AG04449 (cell line): Measurements from ENCODE around the gene CFAP299.
"Not testable (repeated sequence)": the region's sequence is repeated elsewhere in the genome, so short reads cannot be mapped to it uniquely, and the experiment has no call there.

Experiments used
- CTCF ChIA-PET: fragments of 350-600 bp; formaldehyde crosslinking; extraction: SDS; loops from one replicate; lab custom pipeline; 2021; ENCODE audit warnings: antibody characterized with exemption; lab: Yijun Ruan, JAX
- POLR2A ChIA-PET: fragments of 400-600, 350-600 bp; formaldehyde crosslinking; extraction: SDS; loops from one replicate; lab custom pipeline; 2020; ENCODE audit warnings: antibody characterized with exemption, inconsistent platforms; lab: Yijun Ruan, JAX
- DNase-seq: peaks from one replicate; pipeline ENCODE4 v3.0.0-alpha.2; 2010; ENCODE audit warnings: low read depth, low spot score
- H3K4me3 ChIP-seq: 2 replicates; pipeline ENCODE4 v1.5.1; 2011; ENCODE audit warnings: low read depth, mild to moderate bottlenecking, control low read depth, low read length
- TF ChIP-seq, protein P1 (sequence below): IDR thresholded peaks from one replicate; pipeline ENCODE4 v1.5.1; 2011; ENCODE audit warnings: mild to moderate bottlenecking, moderate library complexity, low read length, control low read depth, inconsistent platforms; ENCODE audit not compliant: insufficient read depth; ENCODE audit errors: missing control alignments

The CFAP299 gene

DNA sequence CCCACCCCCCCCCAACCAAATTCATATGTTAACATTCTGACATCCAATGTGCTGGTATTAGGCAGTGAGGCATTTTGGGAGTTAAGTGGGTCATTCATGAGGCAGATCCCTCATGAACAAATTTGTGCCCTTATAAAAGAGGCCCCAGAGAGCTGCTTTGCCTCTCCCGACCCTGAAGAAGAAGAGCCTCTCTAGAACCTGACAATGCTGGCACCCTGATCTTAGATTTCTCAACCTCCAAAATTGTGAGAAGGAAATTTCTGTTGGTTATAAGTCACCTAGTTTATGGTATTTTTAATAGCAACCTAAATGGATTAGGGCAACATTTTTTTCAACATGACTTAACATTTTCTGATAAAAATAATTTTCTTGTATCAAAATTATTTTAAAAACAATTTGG lies 296.3 kb downstream of the CFAP299 start:
- TF ChIP-seq, protein P1, sequence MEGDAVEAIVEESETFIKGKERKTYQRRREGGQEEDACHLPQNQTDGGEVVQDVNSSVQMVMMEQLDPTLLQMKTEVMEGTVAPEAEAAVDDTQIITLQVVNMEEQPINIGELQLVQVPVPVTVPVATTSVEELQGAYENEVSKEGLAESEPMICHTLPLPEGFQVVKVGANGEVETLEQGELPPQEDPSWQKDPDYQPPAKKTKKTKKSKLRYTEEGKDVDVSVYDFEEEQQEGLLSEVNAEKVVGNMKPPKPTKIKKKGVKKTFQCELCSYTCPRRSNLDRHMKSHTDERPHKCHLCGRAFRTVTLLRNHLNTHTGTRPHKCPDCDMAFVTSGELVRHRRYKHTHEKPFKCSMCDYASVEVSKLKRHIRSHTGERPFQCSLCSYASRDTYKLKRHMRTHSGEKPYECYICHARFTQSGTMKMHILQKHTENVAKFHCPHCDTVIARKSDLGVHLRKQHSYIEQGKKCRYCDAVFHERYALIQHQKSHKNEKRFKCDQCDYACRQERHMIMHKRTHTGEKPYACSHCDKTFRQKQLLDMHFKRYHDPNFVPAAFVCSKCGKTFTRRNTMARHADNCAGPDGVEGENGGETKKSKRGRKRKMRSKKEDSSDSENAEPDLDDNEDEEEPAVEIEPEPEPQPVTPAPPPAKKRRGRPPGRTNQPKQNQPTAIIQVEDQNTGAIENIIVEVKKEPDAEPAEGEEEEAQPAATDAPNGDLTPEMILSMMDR = no peak
- POLR2A ChIA-PET = no interaction called here
- CTCF ChIA-PET = no interaction called here
- DNase-seq = no peak
- no peak overlapping the region for H3K4me3 ChIP-seq

DNA sequence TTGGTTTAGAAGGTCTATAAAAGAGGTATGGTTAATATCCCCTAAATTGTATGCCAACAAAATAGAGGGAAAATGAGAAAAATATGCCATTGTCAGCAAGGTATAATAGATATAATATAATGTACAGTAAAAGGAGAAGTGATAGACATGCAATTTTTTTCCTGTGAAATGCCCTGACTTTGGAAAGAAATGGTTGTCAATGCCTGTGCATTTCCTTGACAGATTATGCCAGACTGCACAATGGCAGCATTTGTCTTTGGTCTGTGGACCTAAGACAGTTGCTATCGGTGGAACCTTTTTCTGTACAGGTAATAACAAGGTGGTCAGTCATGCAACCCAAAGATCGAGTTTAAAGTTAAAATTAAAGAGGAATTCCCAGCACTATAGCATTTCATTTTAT lies 301.7 kb downstream of the CFAP299 start:
- ChIA-PET CTCF (no interaction called here), POLR2A (no interaction called here)
- no peak for DNase-seq
- TF ChIP-seq, protein P1 = no peak
- H3K4me3 ChIP-seq = no peak overlapping the region

DNA sequence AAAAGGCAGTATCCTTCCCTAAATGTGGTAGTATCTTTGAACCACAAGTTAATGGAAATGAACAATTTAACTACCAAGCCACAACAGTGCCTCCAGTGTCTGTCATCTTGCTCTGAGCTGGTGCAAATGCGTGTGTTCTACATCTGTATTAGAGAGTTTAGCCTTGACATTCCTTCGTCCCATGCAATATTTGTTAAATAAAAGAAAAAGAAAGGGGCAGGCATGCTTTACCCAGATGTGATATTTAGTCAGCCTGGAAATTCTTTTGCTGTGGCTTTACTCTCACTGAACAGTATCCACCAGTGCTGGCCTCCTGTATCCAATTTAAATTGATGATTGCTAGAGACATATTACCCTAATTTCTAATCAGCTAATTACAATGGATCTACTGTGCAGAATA lies 310.5 kb downstream of the CFAP299 start:
- TF ChIP-seq, protein P1 = no peak
- DNase-seq = no peak
- H3K4me3 ChIP-seq = no peak overlapping the region
- ChIA-PET CTCF (interaction anchor here (1.5 kb wide), 1 partner anchor 343 kb away, joined by 4 read pairs; no protein-coding TSS in a partner anchor), POLR2A (no interaction called here)

DNA sequence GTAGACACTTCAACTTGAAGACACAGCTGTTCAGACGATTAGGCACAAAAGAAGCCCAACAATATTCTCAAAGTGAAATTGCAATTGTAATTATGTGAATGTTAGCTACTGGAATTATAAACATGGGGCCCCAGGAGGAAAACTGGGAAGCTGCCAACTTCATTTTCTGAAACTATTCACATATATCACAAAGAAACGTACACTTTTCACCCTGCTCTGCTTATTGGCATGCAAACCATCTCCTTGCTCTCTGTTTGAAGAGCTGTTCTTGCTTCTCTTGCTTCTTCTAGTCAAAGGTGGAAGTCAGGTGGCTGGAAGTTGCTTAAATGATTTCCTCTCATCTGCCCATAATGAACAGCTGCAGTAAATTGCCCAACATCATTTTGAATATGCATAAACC lies 320.1 kb downstream of the CFAP299 start:
- H3K4me3 ChIP-seq = no peak overlapping the region
- TF ChIP-seq, protein P1 = no peak
- DNase-seq = no peak
- ChIA-PET CTCF (interaction anchor here (0.6 kb wide), 1 partner anchor 79 kb away, joined by 3 read pairs; no protein-coding TSS in a partner anchor), POLR2A (no interaction called here)

DNA sequence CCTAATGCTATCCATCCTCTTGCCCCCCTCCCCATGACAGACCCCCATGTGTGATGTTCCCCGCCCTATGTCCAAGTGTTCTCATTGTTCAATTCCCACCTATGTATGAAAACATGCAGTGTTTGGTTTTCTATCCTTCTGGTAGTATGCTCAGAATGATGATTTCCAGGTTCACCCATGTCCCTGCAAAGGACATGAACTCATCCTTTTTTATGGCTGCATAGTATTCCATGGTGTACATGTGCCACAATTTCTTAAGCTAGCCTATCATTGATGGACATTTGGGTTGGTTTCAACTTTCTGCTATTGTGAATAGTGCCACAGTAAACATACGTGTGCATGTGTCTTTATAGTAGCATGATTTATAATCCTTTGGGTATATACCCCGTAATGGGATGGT lies 334.6 kb downstream of the CFAP299 start:
- CTCF ChIA-PET, POLR2A ChIA-PET, DNase-seq, H3K4me3 ChIP-seq: not testable (repeated sequence)

DNA sequence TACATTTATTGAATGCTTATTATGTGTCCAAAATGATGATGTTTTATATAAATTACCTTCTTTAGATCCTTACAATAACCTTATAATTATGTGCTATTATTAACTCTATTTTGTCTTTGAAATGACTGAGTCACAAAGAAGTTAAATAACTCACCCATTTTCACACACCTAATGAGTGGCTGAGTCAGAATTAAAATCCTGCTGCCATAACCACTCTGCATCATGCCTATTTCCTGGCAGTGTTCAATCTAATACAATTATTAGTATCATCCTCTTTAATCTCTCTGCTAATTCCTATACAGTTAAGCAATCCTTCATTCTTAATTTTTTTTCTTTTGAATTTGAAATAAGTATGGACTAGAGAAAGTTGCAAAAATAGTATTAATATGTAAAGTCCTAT lies 342.9 kb downstream of the CFAP299 start:
- no peak for DNase-seq
- H3K4me3 ChIP-seq = no peak overlapping the region
- TF ChIP-seq, protein P1 = no peak
- ChIA-PET POLR2A (no interaction called here), CTCF (no interaction called here)

DNA sequence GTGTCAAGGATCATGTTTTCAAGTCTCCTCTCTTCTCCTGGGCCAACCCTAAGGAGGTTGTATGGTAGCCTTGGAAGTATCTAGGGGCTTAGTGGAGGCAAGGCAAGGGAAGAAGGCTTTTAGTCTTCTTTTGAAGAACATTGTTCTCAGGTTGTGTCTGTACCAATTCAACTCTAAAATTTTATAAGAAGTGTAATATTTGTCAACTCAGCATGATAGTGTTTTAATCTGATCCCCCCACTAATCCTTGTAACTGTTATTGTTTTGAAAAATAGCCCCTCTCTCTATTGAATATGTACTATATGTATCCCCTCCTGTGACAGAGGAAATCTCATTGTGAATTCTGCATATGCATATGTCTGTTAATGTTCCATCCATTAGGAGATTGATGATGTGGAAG lies 345.4 kb downstream of the CFAP299 start:
- TF ChIP-seq, protein P1 = no peak
- no peak for DNase-seq
- ChIA-PET POLR2A (no interaction called here), CTCF (no interaction called here)
- no peak overlapping the region for H3K4me3 ChIP-seq
